Panc1 (cell line): Measurements from ENCODE around the gene KRTAP5-7. TPM values are rescaled to one million over a fixed set of nuclear protein-coding genes. Genes with fewer than 3 reads are reported as not detected.

Experiments used
- ATAC-seq: fragments of 200-7000 bp; cut with Tn5 transposase; 2 replicates; pipeline ENCODE4 v1.9.1; 2020; ENCODE audit warnings: mild to moderate bottlenecking, moderate library complexity
- BruUV-seq: library from RNA; stranded (reverse); fragments of 400-500 nt; replicated peaks from 2 replicates; lab custom pipeline; 2021; lab: Mats Ljungman, UMichigan
- CTCF ChIA-PET: fragments of 300-600 bp; sonication (Branson Sonifier 250); formaldehyde crosslinking; loops from one replicate; lab custom pipeline; 2022; ENCODE audit warnings: antibody characterized with exemption; lab: Charles Lee
- POLR2A ChIA-PET: fragments of 300-600 bp; sonication (Branson Sonifier 250); formaldehyde crosslinking; loops from one replicate; lab custom pipeline; 2022; ENCODE audit warnings: antibody characterized with exemption; lab: Charles Lee
- DNase-seq: peaks from one replicate; pipeline ENCODE4 v3.0.0-alpha.2; 2010; ENCODE audit warnings: low read depth, low spot score
- H3K27ac ChIP-seq: 2 replicates; pipeline ENCODE4 v1.5.1; 2011; ENCODE audit warnings: mild to moderate bottlenecking, low read length, inconsistent platforms
- H3K27me3 ChIP-seq: fragments of 200-500 bp; sonication (Bioruptor generic); 2 replicates; pipeline ENCODE4 v1.6.0; 2014; ENCODE audit warnings: low read length, inconsistent platforms; ENCODE audit not compliant: control insufficient read depth, insufficient read depth
- H3K36me3 ChIP-seq: fragments of 200-500 bp; sonication (Bioruptor generic); 2 replicates; pipeline ENCODE4 v1.5.1; 2014; ENCODE audit warnings: inconsistent platforms, mild to moderate bottlenecking, low read length, moderate library complexity; ENCODE audit not compliant: control insufficient read depth, insufficient read depth
- H3K4me1 ChIP-seq: 2 replicates; pipeline ENCODE4 v1.5.1; 2011; ENCODE audit warnings: inconsistent platforms, mild to moderate bottlenecking, low read length, moderate library complexity; ENCODE audit not compliant: control insufficient read depth, insufficient read depth
- H3K4me3 ChIP-seq, 2 experiments: 2 replicates each; pipeline ENCODE4 v1.5.1; 2011 to 2012; ENCODE audit warnings: low read depth in 2 of 2, low read length in 2 of 2, mild to moderate bottlenecking in 2 of 2, inconsistent platforms in 1 of 2, moderate library complexity in 1 of 2
- H3K9me3 ChIP-seq: fragments of 200-500 bp; sonication (Bioruptor generic); 2 replicates; pipeline ENCODE4 v1.5.1; 2014; ENCODE audit warnings: low read depth, mild to moderate bottlenecking, inconsistent platforms, low read length, moderate library complexity; ENCODE audit not compliant: control insufficient read depth, insufficient read depth
- POLR2AphosphoS5 ChIP-seq: IDR thresholded peaks from 2 replicates; pipeline ENCODE4 v1.6.1; 2012; ENCODE audit warnings: mild to moderate bottlenecking, low read depth, low read length, moderate library complexity
- SIN3A ChIP-seq: IDR thresholded peaks from 2 replicates; pipeline ENCODE4 v1.6.1; 2012; ENCODE audit warnings: low read depth, mild to moderate bottlenecking, low read length, moderate library complexity, borderline replicate concordance; ENCODE audit not compliant: insufficient read depth
- TCF7L2 ChIP-seq: IDR thresholded peaks from 2 replicates; pipeline ENCODE4 v1.6.1; 2011; ENCODE audit warnings: mild to moderate bottlenecking, low read depth, low read length, inconsistent platforms
- in situ Hi-C: cut with HindIII; loops from 2 replicates; pipeline ENCODE4 v1.10.0; 2016; ENCODE audit warnings: low sequenced_read_pairs, low pct_unique_long_range_greater_than_20kb
- intact Hi-C: fragments of 100-400 bp; cut with micrococcal nuclease; formaldehyde crosslinking; loops from one replicate; pipeline ENCODE4 v1.10.0; 2022; ENCODE audit not compliant: unreplicated experiment
- total RNA-seq: library from RNA; stranded (reverse); gene quantifications from one replicate; pipeline ENCODE4 v1.2.1, GENCODE V29; 2021; ENCODE audit not compliant: unreplicated experiment
- TF ChIP-seq, protein P1 (sequence below): fragments of 450-650 bp; IDR thresholded peaks from 2 replicates; pipeline ENCODE4 v1.5.1; 2017; ENCODE audit warnings: mild to moderate bottlenecking
- TF ChIP-seq, protein P2 (sequence below), 2 experiments: IDR thresholded peaks; 2 replicates each; pipeline ENCODE4 v1.6.1; 2011 to 2012; ENCODE audit warnings: low read depth in 2 of 2, control low read depth in 1 of 2, low read length in 1 of 2, mild to moderate bottlenecking in 1 of 2, moderate library complexity in 1 of 2; ENCODE audit not compliant: insufficient read depth in 1 of 2

KRTAP5-7 gene
- total RNA-seq, 1 experiment from 2014 or later, result not detected

GRCh38 chr11:71551711-71552110, 24.6 kb downstream of the KRTAP5-7 start:
- POLR2A ChIA-PET, result no interaction called here
- no peak overlapping the region for H3K27ac ChIP-seq
- no peak overlapping the region for H3K4me3 ChIP-seq
- DNase-seq (no peak), ATAC-seq (no peak)
- H3K9me3 ChIP-seq, result no peaks in the 10 kb centered on the region
- TF ChIP-seq POLR2AphosphoS5 (no peak), SIN3A (no peak), TCF7L2 (no peak)
- TF ChIP-seq, protein P1, sequence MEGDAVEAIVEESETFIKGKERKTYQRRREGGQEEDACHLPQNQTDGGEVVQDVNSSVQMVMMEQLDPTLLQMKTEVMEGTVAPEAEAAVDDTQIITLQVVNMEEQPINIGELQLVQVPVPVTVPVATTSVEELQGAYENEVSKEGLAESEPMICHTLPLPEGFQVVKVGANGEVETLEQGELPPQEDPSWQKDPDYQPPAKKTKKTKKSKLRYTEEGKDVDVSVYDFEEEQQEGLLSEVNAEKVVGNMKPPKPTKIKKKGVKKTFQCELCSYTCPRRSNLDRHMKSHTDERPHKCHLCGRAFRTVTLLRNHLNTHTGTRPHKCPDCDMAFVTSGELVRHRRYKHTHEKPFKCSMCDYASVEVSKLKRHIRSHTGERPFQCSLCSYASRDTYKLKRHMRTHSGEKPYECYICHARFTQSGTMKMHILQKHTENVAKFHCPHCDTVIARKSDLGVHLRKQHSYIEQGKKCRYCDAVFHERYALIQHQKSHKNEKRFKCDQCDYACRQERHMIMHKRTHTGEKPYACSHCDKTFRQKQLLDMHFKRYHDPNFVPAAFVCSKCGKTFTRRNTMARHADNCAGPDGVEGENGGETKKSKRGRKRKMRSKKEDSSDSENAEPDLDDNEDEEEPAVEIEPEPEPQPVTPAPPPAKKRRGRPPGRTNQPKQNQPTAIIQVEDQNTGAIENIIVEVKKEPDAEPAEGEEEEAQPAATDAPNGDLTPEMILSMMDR, result no peak
- TF ChIP-seq, protein P2, sequence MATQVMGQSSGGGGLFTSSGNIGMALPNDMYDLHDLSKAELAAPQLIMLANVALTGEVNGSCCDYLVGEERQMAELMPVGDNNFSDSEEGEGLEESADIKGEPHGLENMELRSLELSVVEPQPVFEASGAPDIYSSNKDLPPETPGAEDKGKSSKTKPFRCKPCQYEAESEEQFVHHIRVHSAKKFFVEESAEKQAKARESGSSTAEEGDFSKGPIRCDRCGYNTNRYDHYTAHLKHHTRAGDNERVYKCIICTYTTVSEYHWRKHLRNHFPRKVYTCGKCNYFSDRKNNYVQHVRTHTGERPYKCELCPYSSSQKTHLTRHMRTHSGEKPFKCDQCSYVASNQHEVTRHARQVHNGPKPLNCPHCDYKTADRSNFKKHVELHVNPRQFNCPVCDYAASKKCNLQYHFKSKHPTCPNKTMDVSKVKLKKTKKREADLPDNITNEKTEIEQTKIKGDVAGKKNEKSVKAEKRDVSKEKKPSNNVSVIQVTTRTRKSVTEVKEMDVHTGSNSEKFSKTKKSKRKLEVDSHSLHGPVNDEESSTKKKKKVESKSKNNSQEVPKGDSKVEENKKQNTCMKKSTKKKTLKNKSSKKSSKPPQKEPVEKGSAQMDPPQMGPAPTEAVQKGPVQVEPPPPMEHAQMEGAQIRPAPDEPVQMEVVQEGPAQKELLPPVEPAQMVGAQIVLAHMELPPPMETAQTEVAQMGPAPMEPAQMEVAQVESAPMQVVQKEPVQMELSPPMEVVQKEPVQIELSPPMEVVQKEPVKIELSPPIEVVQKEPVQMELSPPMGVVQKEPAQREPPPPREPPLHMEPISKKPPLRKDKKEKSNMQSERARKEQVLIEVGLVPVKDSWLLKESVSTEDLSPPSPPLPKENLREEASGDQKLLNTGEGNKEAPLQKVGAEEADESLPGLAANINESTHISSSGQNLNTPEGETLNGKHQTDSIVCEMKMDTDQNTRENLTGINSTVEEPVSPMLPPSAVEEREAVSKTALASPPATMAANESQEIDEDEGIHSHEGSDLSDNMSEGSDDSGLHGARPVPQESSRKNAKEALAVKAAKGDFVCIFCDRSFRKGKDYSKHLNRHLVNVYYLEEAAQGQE (IDR thresholded peaks at IDR 0.05; ENCODE audit: insufficient read depth in 1 of 2, low read depth in 2 of 2, low read length in 1 of 2), result no peak
- intact Hi-C loops (no loop called here), in situ Hi-C loops (no loop called here)
- no peaks in the 10 kb centered on the region for H3K4me1 ChIP-seq
- CTCF ChIA-PET, result no interaction called here
- no peaks in the 10 kb centered on the region for H3K36me3 ChIP-seq
- no TSS peak for BruUV-seq
- H3K27me3 ChIP-seq, result peaks cover 7% of the 10 kb centered on the region; the same call in 1 of the 2 replicates

DNA sequence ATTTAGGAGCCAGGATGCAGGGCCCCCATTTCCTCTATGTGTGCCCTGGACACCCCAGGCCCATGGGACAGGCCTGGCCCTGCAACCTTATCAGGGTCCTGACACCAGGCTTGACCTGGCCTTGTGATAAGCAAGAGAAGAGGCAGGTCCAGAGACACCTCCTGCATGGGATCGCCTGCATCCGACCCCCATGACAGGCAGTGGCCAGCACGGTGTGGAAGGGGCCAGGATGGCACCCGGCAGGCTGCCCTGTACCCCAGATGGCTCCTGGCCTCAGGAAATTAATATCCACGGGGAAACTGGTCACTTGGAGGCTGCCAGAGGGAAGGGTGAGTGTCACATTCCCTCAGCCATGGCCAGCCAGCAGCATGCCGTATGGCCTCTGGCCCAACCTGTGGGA, 27.9 kb downstream of the KRTAP5-7 start:
- BruUV-seq, result no TSS peak
- POLR2A ChIA-PET, result no interaction called here
- ATAC-seq, result no peak

More for the DNA sequence above, 27.9 kb downstream of the KRTAP5-7 start:
- no peak for DNase-seq
- Histone ChIP-seq H3K4me3 (no peak overlapping the region), H3K4me1 (no peaks in the 10 kb centered on the region), H3K9me3 (no peaks in the 10 kb centered on the region), H3K27me3 (peaks cover 7% of the 10 kb centered on the region; the same call in 1 of the 2 replicates), H3K36me3 (no peaks in the 10 kb centered on the region), H3K27ac (no peak overlapping the region)
- TF ChIP-seq, protein P1, result no peak
- TF ChIP-seq TCF7L2 (no peak), POLR2AphosphoS5 (no peak), SIN3A (no peak)
- TF ChIP-seq, protein P2 (IDR thresholded peaks at IDR 0.05; ENCODE audit: insufficient read depth in 1 of 2, low read depth in 2 of 2, low read length in 1 of 2), result no peak
- CTCF ChIA-PET, result no interaction called here
- in situ Hi-C loops, result no loop called here
- intact Hi-C loops, result no loop called here
